Ovary (tissue), 9 donors: ENCODE data around the gene TNFRSF13B. TPM values are rescaled to one million over a fixed set of nuclear protein-coding genes. Genes with fewer than 3 reads are reported as not detected.

ENCODE experiments used
- DNase-seq, 5 donors: peaks; one replicate each; pipeline ENCODE4 v3.0.0-alpha.2; 2019 to 2020
- H3K27ac ChIP-seq, 2 donors: fragments of 200-600 bp; one replicate each; pipeline versions ENCODE4 v1.5.1 to v1.8.0; 2019 to 2022
- H3K27me3 ChIP-seq: fragments of 200-600 bp; one replicate; pipeline ENCODE4 v1.8.0; 2022
- H3K36me3 ChIP-seq: fragments of 200-600 bp; sonication (generic); one replicate; pipeline ENCODE4 v1.5.1; 2019
- H3K4me1 ChIP-seq: one replicate; pipeline ENCODE4 v1.8.1; 2013; ENCODE audit warnings: mild to moderate bottlenecking, moderate library complexity; ENCODE audit not compliant: insufficient read depth
- H3K4me3 ChIP-seq: fragments of 200-600 bp; sonication (generic); one replicate; pipeline ENCODE4 v1.5.1; 2017
- H3K9me3 ChIP-seq, 2 donors: fragments of 200-600 bp in 1 of 2; sonication (generic) in 1 of 2; one replicate each; pipeline versions ENCODE4 v1.5.1 to v1.8.1; 2013 to 2019; ENCODE audit warnings: mild to moderate bottlenecking in 1 of 2, moderate library complexity in 1 of 2
- EP300 ChIP-seq: sonication (generic); formaldehyde crosslinking; IDR thresholded peaks from one replicate; pipeline ENCODE4 v1.6.1; 2017; ENCODE audit warnings: antibody characterized with exemption
- POLR2A ChIP-seq: fragments of 450-650 bp; IDR thresholded peaks from one replicate; pipeline ENCODE4 v1.6.1; 2017; ENCODE audit warnings: antibody characterized with exemption, mild to moderate bottlenecking, moderate library complexity
- WGBS, 3 donors: extraction: QIAGEN DNeasy Blood & Tissue Kit in 1 of 3; methylation state at CpG; one replicate each; pipeline versions ENCODE4 v1.1.5 to v1.1.7; 2013 to 2017; 5-methylcytosine and 5-hydroxymethylcytosine counted together
- intact Hi-C, 4 donors: fragments of 100-400 bp; cut with DNase I; formaldehyde crosslinking; loops; one replicate each; pipeline versions ENCODE4 v1.11.0 to v1.15.1; 2022 to 2023
- polyA plus RNA-seq, 2 donors: library from polyadenylated mRNA; stranded (reverse); fragments of 200-250 nt in 1 of 2; fragments of 350-450 nt in 1 of 2; fragmentation: Illumina TruSeq in 1 of 2; extraction: RNeasy Lipid Tissue Mini Kit (QIAGEN cat#74804) in 1 of 2; gene quantifications; one replicate each; pipeline ENCODE4 v1.2.3, GENCODE V29; 2013 to 2014
- total RNA-seq, 7 donors: library from RNA; depleted of rRNA in 2 of 7; stranded (reverse); fragments of >200 nt in 2 of 7; fragmentation: NEBNext Ultra II Directional in 3 of 7; extraction: Animal tissue kit (Norgen Biotek cat#: 25700) in 3 of 7; gene quantifications; one replicate each; pipeline versions ENCODE4 v1.1.0 to v1.2.4, GENCODE V29; 2016 to 2023
- TF ChIP-seq, protein P1 (sequence below), 3 donors: fragments of 450-650 bp in 2 of 3; fragments of 200-600 bp in 1 of 3; IDR thresholded peaks; one replicate each; pipeline versions ENCODE4 v1.5.1 to v1.8.0; 2016 to 2022; ENCODE audit warnings: antibody characterized with exemption in 3 of 3, mild to moderate bottlenecking in 1 of 3
- donor health status: DM: no; HTN: no; CAD: no; lungs with moderate emphysema.
- donor health status: DM: no; HTN: no; CAD: no.
- donor health status: Bipolar disorder and iron deficiency.
- donor health status: DM: yes; HTN: yes; CAD: no.
- donor health status: DM: no; HTN: no; CAD: no.
- donor health status: DM: yes; HTN: yes; CAD: no.

The TNFRSF13B gene
- total and polyA plus RNA-seq, 9 donors, result 0.53 TPM; not detected in 8

DNA sequence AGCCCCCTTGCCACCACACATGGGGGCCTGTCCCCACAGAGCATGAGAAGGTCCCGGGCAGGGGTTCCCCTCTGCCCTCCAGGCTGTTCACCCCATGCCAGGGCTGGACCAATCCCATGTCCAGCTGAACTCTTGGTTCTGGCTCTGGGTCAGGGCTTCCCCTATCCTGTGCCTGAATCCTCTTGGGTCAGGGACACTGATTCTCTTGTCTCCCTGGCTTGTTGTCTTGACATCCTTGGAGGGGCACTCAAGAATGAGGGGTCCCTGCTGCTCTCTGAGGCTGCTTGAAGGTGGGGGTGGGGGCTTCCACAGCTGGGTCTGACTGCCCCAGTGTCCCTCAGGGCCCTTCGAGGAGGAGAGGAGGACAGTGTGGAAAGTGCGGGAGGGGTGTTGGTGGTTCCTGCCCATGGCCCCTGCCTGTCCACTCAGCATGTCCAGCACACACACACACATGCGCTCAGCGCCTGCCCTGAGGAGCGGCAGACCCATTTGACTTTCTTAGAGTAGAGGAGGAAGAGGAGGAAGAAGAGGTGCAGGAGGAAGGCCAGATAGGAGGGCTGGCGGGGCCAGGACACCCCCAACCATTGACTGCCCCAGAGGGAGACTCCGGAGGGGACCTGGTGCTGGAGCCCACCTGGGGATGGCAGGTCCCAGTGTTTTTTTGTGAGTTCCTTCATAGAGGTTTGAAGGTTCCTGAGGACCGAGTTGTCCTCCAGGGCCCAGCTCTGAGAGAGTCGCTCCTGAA, 47.0 kb downstream of the TNFRSF13B start:
- Histone ChIP-seq H3K4me1 (no peaks in the 10 kb centered on the region), H3K27ac (no peak overlapping the region), H3K4me3 (no peak overlapping the region), H3K9me3 (no peaks in the 10 kb centered on the region), H3K27me3 (no peaks in the 10 kb centered on the region), H3K36me3 (no peaks in the 10 kb centered on the region)
- WGBS, 3 donors, result 94 to 95% (median 94%) methylated on average over 9 to 10 of the region's 10 CpGs
- DNase-seq, result no peak
- TF ChIP-seq POLR2A (no peak), EP300 (no peak)
- TF ChIP-seq, protein P1, sequence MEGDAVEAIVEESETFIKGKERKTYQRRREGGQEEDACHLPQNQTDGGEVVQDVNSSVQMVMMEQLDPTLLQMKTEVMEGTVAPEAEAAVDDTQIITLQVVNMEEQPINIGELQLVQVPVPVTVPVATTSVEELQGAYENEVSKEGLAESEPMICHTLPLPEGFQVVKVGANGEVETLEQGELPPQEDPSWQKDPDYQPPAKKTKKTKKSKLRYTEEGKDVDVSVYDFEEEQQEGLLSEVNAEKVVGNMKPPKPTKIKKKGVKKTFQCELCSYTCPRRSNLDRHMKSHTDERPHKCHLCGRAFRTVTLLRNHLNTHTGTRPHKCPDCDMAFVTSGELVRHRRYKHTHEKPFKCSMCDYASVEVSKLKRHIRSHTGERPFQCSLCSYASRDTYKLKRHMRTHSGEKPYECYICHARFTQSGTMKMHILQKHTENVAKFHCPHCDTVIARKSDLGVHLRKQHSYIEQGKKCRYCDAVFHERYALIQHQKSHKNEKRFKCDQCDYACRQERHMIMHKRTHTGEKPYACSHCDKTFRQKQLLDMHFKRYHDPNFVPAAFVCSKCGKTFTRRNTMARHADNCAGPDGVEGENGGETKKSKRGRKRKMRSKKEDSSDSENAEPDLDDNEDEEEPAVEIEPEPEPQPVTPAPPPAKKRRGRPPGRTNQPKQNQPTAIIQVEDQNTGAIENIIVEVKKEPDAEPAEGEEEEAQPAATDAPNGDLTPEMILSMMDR (IDR thresholded peaks at IDR 0.05), result no peak
- intact Hi-C loops, result no loop called here

DNA sequence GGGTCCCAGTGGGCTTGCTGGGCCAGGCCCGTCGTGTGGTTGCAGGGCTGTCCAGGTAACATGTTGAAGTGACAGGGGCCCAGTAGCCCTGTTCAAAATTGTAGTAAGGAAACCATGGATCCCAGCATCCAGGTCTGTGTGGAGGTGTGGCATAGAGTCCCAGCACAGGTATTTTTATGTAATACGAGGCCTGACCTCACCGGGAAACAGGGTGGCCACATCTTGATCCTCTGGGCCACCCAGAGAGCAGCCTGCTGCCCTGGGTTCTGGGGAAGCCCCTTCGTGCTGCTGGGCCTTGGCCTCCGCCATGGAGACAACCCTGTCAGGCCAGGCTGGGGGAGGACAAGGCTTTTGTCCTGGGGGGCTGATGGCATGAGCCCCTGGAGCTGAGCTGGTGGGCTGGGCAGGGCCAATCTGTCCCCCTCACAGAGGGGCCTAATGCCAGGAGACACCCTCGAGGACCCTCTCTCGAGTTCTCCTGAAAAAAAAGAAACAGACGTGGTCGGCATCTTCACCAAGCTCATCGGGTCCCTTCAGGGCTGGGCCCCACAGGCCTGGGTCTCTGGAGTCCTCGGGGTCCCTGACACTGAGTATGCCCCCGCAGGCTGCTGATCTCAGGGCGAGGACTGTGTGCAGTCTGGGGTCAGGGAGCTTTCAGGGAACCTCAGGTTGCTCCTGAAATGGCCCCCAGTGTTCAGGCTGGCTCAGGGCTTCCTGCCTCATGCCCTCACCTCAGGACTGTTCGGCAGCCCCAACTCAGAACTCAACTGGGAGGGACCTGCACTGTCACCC, 47.8 kb downstream of the TNFRSF13B start:
- 89 to 95% (median 94%) methylated on average over 13 to 15 of the region's 15 CpGs for WGBS, 3 donors
- no peaks in the 10 kb centered on the region for H3K4me1 ChIP-seq
- H3K27ac ChIP-seq, result no peak overlapping the region
- no peaks in the 10 kb centered on the region for H3K27me3 ChIP-seq
- H3K4me3 ChIP-seq, result no peak overlapping the region
- DNase-seq, result no peak
- TF ChIP-seq POLR2A (no peak), EP300 (no peak)
- TF ChIP-seq, protein P1 (IDR thresholded peaks at IDR 0.05), result no peak
- H3K9me3 ChIP-seq, result no peaks in the 10 kb centered on the region
- intact Hi-C loops, result no loop called here
- no peaks in the 10 kb centered on the region for H3K36me3 ChIP-seq

DNA sequence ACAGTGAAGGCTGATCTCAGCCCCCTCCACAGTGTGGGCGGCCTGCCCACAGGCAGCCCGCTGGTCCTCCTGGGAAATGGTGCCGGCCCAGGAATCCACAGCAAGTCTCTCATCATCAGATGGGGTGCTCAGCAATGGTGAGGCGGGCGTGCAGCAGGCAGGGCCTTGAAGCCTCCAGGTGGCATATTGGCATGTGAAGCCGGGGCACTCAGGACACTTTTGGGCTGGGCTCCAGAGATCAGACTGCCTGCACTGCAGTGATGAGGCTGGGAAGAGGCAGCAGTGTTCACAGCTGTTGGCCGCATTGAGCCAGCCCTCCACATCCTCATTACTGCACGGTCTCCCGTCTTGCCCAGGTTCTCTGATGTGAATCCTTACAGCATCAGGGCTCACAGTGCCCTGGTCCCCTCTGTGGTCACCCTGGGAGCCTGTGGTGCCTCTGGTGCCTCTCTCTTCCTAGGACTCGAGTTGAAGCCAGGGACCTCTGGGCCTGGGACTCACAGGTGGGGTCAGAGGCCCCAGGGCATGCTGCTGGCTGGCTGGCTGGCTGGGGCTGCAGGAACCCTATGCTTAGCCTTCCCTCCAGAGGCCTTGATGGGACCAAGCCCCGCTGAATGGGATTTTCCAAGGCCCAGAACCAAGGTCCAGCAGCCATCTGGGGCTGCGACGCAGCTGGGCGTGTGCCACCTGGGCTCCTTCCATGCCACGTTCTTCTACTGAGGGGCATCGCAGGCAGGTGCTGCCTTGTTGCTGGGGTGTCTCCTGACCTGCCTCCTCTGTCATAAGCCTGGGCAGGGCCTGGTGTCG, 48.6 kb downstream of the TNFRSF13B start:
- H3K4me1 ChIP-seq, result no peaks in the 10 kb centered on the region

More for the DNA sequence above, 48.6 kb downstream of the TNFRSF13B start:
- Histone ChIP-seq H3K4me3 (no peak overlapping the region), H3K9me3 (no peaks in the 10 kb centered on the region), H3K27ac (no peak overlapping the region), H3K36me3 (no peaks in the 10 kb centered on the region), H3K27me3 (no peaks in the 10 kb centered on the region)
- WGBS, 3 donors, result 56 to 72% (median 59%) methylated on average over 16 to 17 of the region's 17 CpGs
- DNase-seq, result no peak
- TF ChIP-seq POLR2A (no peak), EP300 (no peak)
- TF ChIP-seq, protein P1 (IDR thresholded peaks at IDR 0.05), result no peak
- intact Hi-C loops, result no loop called here
